ENCODE results near the gene CRBN. TPM values are rescaled to one million over a fixed set of nuclear protein-coding genes. Genes with fewer than 3 reads are reported as not detected.

CRBN gene
- total and polyA plus RNA-seq, 2 experiments from 2014 or later: 44.5 to 47.3 TPM

- no peak overlapping the region for H3K27ac ChIP-seq
- DNase-seq (ENCODE audit: low read depth in 1 of 2, low spot score in 1 of 2): no peak
- TF ChIP-seq CTCF (IDR thresholded peaks at IDR 0.05; ENCODE audit: low read depth, low read length): no peak
- no peaks in the 10 kb centered on the region for H3K36me3 ChIP-seq
- no peak overlapping the region for H3K4me3 ChIP-seq
- H3K9me3 ChIP-seq (ENCODE audit: low read depth): no peaks in the 10 kb centered on the region
- no peaks in the 10 kb centered on the region for H3K27me3 ChIP-seq
- H3K4me1 ChIP-seq (ENCODE audit: low read depth): no peaks in the 10 kb centered on the region
Observed at GRCh38 chr3:3105815-3106214, 73.7 kb downstream of the CRBN start.

GRCh38 chr3:3105246-3105645 is 74.2 kb downstream of the CRBN start:
- no peaks in the 10 kb centered on the region for H3K4me1 ChIP-seq (ENCODE audit: low read depth)
- no peak for TF ChIP-seq CTCF (IDR thresholded peaks at IDR 0.05; ENCODE audit: low read depth, low read length)
- no peak for DNase-seq (ENCODE audit: low read depth in 1 of 2, low spot score in 1 of 2)
- no peaks in the 10 kb centered on the region for H3K9me3 ChIP-seq (ENCODE audit: low read depth)
- H3K4me3 ChIP-seq: no peak overlapping the region
- H3K36me3 ChIP-seq: no peaks in the 10 kb centered on the region
- H3K27ac ChIP-seq: no peak overlapping the region
- H3K27me3 ChIP-seq: no peaks in the 10 kb centered on the region

- no peak for TF ChIP-seq CTCF (IDR thresholded peaks at IDR 0.05; ENCODE audit: low read depth, low read length)
- no peaks in the 10 kb centered on the region for H3K9me3 ChIP-seq (ENCODE audit: low read depth)
- H3K36me3 ChIP-seq: no peaks in the 10 kb centered on the region
- DNase-seq (ENCODE audit: low read depth in 1 of 2, low spot score in 1 of 2): no peak
- no peak overlapping the region for H3K27ac ChIP-seq
- no peaks in the 10 kb centered on the region for H3K4me1 ChIP-seq (ENCODE audit: low read depth)
- no peaks in the 10 kb centered on the region for H3K27me3 ChIP-seq
- H3K4me3 ChIP-seq: no peak overlapping the region
Observed at GRCh38 chr3:3102751-3103150, 76.7 kb downstream of the CRBN start.

GRCh38 chr3:3101660-3102458 is 77.6 kb downstream of the CRBN start:
- Histone ChIP-seq H3K9me3 (ENCODE audit: low read depth) (no peaks in the 10 kb centered on the region), H3K36me3 (no peaks in the 10 kb centered on the region), H3K4me3 (no peak overlapping the region), H3K27ac (no peak overlapping the region), H3K27me3 (no peaks in the 10 kb centered on the region), H3K4me1 (ENCODE audit: low read depth) (no peaks in the 10 kb centered on the region)
- no peak for TF ChIP-seq CTCF (IDR thresholded peaks at IDR 0.05; ENCODE audit: low read depth, low read length)
- no peak for DNase-seq (ENCODE audit: low read depth in 1 of 2, low spot score in 1 of 2)

Other genes starting within 250 kb of the CRBN start
- 0.07 TPM in 1 of 2 replicates, not detected in the other for gene IL5RA, start 69.3 kb downstream of the CRBN start, total RNA-seq
- not detected in 2 replicates for gene IL5RA, start 69.3 kb downstream of the CRBN start, polyA plus RNA-seq
- 9.8 and 12.2 TPM in 2 replicates for gene TRNT1, start 52.8 kb downstream of the CRBN start, total RNA-seq
- 25.1 and 25.6 TPM in 2 replicates for gene TRNT1, start 52.8 kb downstream of the CRBN start, polyA plus RNA-seq